GM18907 (cell line): ENCODE data around the gene LSS.
A peak's percentile ranks its signal among the peaks of the same experiment; 100 is the strongest.
"Not testable (repeated sequence)": the region's sequence is repeated elsewhere in the genome, so short reads cannot be mapped to it uniquely, and the experiment has no call there.

Experiments used
- ATAC-seq: cut with Tn5 transposase; IDR thresholded peaks from one replicate; pipeline ENCODE4 v1.9.1; 2021; ENCODE audit warnings: mild to moderate bottlenecking, moderate library complexity; ENCODE audit not compliant: unreplicated experiment

The LSS gene

DNA sequence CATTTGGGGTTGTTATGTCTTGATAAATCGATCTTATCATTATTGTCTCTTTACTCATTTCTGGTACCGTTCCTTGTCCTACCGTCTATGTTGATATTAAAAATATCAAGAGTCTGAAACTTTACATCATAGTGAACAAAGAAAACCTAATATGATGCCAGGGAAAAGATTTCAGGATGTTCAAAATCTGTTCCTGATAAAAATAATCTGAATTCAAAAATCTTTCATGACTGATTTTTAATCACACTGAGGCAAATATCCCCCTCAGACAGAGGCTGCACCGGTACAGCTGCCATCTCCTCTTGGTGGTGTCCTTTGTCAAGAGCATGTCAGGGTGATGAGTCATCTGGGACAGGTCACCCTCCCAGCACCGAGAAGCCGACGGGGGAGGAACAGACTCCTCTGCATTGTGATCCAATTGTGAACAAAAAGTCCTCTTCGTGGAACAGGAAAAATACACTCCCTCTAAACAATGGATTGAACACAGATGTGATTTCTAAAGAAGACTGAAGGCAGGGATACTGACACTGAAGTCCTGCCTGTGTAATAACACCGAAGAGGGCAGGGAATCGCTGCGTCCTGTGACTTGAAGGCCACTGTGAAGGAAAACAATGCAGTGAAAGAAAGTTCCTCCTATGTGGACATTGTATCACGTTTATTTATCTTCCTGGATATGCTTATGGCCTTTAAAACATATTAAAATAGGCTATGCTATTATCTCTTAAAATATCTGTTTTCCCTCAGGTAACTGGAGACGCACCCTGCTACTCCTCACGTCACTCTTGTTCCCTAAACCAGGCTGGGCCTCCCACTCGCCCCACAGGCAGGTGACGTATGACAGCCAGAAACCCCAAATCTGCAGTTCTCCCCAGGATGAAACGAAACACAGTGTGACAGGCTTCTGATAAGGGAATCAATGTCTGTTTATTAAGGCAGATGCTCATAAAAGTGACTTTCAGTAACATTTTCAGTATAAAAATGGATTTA lies 40.1 kb downstream of the LSS start:
- no peak for ATAC-seq

DNA sequence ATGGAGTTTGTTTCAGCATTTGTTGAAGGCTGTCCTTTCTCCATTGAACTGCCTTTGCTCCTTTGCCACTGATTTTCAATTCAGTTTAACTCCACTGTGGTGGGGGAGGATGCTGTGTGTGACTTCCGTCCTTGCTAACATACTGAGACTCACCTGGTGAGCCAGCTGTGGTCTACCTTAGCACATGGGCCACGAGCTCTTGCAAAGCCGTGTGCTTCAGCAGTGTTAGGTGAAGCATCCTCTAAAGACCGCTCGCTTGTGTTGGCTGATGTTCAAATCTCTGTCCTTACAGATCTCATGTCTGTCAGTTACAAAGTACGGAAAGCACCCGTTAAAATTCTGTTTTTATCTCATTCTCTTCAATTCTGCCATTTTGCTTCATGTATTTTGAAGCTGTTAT lies 40.8 kb downstream of the LSS start:
- no peak for ATAC-seq

DNA sequence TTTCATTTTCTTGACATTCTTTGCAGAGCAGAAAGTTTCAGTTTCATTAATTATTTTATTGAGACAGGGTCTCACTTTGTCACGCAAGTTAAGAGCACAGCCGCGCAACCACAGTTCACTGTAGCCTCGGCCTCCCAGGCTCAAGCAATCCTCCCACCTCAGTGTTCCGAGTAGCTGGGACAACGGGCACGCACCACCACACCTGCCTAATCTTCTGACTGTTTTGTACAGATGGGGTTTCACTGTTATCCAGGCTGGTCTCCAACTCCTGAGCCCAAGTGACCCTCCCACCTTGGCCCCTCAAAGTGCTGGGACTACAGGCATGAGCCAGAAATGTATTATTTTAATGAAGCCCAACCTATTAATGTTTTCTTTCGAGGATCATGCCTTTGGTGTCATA lies 41.3 kb downstream of the LSS start:
- no peak for ATAC-seq

DNA sequence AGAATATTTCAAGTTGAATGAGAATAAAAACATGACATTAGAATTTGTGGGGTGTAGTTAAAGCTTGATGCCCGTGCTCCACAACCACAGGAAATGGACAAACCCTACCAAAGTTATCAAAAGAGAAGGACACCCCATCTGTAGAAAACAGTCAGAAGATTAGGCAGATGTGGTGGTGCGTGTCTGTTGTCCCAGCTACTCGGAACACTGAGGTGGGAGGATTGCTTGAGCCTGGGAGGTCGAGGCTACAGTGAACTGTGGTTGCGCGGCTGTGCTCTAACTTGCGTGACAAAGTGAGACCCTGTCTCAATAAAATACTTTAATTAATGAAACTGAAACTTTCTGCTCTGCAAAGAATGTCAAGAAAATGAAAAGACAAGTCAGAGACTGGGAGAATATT lies 42.9 kb downstream of the LSS start:
- no peak for ATAC-seq

DNA sequence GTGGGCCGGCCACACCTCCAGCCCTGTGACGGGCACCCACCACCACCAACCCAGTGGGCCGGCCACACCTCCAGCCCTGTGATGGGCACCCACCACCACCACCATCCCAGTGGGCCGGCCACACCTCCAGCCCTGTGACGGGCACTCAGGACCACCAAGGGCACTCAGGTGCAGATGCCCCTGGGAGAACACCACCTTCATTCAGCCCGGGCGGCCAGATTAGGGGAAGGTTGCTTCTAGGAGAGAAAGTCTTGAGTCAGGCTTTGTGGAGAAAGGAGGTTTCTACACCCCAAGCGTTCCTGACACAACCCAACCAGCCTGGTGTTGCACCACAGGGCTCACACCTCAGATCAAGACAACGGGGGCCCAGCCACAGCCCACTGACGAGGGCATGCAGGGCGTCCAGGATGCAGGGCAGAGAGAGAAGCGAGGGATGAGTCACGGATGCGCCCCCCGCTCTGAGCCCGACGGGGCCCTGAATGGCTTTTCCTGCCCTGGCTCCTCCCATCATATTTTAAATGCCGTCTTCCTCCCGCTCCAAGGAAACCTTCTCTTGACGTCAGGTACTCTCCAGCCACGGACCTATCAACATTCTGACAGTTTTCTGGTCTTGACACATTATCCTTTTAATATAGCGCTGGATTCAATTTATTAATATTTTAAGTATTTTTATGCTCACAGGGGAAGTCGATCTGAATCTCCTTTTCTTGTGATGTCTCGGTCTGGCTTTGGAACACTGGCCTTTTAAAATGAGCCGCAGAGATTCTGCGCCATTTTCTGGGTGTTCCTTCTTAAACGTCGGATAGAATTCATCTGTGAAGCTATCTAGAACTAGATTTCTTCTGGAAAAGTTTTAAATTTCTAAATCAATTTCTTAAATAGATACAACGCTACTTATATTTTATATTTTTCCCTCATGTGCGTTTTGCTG lies 43.7 kb downstream of the LSS start:
- ATAC-seq, result peak; percentile 60

DNA sequence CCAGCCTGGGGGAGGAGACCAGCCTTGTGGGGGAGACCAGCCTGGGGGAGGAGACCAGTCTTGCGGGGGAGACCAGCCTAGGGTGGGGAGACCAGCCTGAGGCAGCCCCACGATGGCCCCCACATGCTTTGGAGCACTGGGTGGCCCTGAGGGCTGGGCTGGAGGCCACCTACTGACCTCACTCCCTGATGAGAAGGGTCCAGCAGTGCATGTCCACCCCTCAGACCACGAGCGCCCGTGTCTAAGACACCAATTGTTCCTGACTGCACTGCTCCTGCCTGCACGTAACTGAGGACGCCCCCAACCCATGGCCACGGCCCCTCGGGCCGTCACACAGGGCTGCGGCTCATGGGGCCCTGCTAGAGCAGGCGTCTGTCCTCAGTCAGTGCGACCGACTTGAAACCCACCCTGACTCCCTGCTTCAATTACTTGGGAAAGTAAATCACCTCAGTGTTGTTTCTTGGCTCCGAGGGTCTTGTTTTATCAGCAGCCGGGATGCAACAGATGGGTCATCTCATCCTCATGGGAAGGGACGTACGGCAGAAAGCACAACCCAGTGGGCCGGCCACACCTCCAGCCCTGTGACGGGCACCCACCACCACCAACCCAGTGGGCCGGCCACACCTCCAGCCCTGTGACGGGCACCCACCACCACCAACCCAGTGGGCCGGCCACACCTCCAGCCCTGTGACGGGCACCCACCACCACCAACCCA lies 44.5 kb downstream of the LSS start, which contains the start of gene SPATC1L:
SPATC1L (minus strand) TSS at position 550 of the 715 bp plus-strand sequence. CDS start 1,643 bp downstream, outside the sequence.
- peak; percentile 49 for ATAC-seq

DNA sequence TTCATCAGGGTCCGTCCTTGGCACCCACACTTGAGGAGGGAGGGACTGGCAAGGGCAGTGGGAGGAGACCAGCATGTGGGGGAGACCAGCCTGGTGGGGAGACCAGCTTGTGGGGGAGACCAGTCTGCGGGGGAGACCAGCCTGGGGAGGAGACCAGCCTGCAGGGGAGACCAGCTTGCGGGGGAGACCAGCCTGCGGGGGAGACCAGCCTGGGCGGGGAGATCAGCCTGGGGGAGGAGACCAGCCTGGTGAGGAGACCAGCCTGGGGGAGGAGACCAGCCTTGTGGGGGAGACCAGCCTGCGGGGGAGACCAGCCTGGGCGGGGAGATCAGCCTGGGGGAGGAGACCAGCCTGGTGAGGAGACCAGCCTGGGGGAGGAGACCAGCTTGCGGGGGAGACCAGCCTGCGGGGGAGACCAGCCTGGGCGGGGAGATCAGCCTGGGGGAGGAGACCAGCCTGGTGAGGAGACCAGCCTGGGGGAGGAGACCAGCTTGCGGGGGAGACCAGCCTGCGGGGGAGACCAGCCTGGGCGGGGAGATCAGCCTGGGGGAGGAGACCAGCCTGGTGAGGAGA lies 45.2 kb downstream of the LSS start:
- ATAC-seq, result not testable (repeated sequence)

DNA sequence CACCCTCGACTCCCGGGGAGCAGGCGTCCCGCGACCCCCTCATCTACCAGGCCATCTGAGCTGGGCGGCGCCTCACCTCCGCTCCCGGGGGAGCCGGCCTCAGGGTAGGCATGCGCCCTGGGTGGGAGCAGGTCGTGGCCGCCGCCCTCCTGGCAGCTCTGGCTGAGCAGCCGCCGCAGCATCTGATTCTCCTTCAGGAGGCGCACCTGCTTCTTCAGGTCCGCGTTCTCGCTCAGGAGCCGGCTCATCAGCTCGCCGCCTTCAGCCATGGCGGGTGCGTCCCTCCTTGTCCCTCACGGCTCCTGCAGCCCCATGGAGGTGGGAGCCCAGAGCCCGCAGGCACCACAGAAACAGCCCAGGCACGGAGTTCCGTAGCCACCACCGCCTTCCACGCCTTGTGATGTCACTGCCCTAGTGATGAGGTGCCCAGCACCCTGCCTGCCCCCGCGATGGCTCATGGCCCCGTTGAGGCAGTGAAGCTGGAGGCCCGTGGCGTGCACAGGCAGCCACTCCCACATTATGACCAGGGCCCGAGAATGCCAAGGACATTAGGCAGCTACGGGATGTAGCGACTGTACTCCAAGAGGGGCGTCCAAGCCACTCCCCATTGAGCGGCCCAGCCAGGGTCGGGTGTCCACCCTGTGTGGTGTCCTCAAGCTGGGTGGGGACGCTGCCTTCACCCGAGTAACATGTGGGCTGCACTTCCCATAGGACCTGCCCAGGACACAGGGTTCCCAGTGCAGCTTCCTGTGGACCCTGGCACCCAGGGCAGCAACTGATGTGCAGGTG lies 45.8 kb downstream of the LSS start:
- no peak for ATAC-seq

DNA sequence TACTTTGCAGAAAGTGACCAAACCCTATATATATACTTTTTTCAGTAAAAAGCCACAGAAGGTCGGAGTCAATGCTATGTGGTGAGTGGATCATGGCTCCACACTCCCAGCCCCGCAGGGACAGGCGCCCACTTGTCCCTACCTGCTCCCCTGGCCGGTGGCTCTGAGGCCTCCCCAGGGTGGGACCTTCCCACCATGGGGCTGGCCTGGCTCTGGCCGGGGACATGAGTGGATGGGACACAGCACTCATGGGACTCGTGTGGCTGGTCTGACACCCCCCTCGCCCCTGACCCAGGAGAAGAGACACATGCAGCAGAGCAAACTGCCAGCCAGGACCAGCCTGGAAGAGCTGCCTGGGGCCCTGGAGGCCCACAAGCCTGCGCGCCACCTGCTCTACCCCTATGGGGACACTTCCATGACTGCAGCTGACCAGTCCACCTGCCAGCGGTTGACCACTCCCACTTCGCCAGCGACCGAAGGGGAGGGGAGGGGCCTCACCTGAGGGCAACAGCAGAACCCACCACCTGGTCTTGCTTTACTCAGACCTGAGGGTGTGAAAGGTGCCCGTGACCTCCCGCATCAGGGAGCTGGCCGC lies 46.5 kb downstream of the LSS start:
- no peak for ATAC-seq

DNA sequence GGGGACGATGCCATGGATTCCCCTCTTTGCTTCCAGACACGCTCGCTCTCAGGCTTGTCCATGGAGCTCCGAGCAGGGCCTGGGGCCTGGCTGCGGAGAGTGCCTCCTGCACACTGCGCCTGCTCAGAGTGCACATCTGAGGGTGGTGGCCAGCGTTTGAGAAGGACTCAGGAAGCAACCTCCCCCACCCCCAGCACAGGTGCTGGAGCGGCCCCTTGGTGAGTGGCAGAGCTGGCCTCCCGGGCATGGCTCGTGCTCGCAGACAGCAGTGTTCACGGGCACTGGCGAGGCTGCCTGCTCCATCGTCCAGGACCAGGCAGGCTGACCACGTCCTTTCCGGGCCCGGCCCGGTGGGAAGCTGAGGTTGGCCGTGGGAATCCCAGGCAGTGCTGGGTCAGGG lies 47.1 kb downstream of the LSS start:
- ATAC-seq, result no peak

DNA sequence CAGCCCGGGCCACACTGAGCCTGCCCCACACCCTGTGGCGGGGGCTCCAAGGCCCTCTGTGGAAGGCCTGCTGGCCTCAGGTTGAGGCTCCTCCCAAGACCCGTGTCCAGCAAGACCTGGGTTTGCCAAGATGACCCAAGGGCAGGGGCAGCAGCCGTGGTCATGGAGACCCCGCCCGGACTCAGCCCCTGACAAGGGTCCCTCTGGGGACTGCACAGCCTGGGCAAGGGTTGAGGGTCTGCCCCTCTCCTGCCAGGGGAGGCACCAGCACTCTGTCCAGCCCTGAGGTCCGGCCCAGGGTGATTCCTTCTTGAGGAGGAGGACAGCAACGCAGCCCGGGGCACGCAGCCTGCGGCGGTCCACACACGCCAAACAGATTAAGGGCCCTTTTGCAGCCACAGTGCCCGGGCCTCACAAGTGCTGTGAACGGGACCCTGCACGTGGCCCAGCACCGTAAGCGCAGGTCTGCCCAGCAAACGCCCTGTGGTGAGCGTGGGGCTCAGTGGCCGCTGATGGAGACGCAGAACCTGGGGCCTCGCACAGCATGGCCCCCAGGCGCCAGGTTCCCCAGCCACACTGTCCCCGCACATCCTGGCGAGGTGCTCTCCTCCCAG lies 47.7 kb downstream of the LSS start:
- no peak for ATAC-seq

DNA sequence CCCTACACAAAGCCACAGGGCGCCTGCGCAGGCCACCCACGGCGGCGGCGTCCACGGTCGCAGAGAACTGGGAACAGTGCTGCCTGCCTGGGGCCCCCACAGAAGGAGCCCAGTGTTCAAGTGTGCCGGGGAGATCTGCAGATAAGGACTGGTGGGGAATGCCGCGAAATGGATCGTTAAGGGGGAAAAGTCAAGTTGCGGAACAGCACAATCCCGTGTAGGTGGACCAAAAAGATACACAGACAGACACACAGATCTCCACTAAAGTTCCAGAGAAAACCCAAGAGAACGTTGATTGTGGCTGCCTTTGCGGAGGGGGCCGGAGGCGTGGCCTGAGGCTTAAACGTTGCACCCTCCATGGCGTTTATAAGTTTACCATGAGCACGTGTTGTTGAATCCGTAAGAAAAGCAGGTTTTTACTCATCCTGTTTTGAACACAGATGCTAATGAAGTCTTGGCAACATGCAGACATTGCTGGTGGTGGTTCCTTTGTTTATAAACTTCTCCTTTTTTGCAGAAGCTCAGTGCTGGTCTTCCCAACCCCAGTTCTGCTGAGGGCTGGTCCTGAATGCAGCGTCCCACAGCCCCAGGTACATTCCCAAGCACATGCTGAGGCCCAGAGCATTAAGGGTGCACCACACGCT lies 48.4 kb downstream of the LSS start:
- no peak for ATAC-seq

DNA sequence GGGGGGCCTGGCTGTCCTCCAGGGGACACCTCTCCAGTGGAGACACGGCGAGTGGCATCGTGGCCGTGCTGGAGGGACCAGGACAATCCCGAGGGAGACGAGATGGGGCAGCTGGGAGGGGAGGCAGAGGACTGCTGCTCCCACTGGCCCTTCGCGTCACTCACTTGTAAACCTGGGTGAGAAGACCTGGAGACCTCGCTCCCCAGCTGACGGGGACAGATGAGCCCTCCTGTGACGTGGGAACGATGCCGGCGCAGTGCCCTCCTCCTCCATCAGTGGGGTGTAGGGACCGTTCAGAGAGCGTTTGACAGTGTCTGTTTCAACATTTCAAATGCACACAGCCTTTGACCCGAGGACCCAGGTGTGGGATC lies 48.9 kb downstream of the LSS start:
- no peak for ATAC-seq

DNA sequence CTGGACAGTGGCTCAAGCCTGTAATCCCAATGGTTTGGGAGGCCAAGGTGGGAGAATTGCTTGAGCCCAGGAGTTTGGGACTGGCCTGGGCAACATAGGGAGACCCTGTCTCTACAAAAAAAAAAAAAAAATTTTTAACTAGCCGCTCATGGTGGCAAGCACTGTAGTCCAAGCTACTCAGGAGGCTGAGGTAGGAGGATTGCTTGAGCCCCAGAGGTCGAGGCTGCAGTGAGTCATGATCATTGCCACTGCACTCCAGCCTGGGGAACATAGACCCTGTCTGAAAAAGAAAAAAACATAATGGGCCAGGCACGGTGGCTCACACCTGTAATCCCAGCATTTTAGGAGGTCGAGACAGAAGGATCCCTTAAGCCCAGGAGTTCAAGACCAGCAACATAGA lies 49.6 kb downstream of the LSS start:
- ATAC-seq, result no peak

DNA sequence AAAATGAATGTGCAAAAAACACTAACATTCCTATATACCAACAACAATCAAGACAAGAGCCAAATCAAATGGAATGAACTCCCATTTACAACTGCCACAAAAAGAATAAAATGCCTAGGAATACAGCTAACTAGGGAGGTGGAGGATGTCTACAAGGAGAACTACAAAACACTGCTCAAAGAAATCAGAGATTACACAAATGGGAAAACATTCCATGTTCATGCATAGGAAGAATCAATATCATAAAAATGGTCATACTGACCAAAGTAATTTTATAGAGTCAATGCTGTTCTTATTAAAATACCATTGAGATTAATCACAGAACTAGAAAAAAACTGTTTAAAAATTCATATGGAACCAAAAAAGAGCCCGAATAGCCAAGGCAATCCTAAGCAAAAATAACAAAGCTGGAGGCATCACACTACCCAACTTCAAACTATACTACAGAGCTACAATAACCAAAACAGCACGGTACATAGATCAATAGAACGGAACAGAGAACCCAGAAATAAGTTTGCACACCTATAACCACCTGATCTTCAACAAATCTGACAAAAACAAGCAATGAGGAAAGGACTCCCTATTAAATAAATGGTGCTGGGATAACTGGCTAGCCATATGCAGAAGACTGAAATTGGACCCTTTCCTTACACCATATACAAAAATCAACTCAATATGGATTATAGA lies 52.0 kb downstream of the LSS start:
- not testable (repeated sequence) for ATAC-seq

DNA sequence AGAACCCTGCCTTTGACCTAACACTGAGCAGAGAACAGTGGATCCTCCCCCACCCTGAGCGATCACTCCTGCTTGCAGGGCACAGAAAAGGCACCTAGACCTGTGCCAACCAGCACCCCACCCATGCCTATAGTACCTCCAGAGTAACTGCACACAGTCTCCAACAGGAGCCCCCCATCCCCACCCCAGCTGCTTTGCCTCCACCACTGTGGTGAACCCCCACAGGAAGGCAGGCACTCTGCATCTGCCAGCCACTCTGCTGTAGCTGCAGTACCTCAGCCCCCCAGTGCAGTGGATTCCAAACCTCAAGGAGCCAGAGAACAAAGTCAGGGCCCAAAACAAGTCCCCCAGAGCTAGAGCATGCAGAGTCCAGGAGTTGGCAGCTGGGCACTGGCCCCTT lies 55.0 kb downstream of the LSS start:
- ATAC-seq, result no peak

DNA sequence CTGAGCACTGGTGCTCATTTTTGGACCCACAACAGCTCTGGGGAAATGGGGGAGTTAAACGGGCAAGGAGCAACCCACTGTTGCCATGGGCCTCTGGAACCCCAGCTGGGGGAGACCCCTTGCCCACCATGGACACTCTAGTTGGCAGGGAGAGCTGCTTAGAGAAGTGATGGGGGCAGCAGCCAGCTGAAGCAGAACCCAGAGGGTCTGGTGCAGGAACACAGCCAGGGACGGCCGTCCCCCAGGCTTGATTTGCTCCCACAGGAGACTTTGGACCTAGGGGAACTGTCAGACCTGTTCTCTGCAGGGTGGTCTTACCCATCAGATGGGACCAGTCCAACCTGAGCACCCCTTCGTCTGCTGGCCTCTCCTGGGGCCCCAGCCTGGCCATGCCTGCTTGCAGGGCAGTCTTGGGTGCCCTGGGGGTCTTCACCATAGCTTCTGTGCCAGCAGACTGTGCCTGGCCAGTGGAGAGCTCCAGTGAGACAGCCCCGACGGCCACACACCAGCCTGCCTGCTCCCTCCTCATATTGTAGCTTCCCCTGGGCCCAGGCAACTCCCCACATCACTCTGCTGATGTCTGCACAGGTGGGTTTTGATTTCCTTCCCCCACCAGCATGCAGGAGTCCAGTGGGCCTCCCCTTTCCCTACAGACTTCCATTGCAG lies 55.6 kb downstream of the LSS start:
- ATAC-seq, result no peak
